Type B pancreatic cell (in vitro differentiated cells): Measurements from ENCODE around the gene NUDCD2. TPM values are rescaled to one million over a fixed set of nuclear protein-coding genes. Genes with fewer than 3 reads are reported as not detected.
A peak's percentile ranks its signal among the peaks of the same experiment; 100 is the strongest.

Experiments used
- DNase-seq: peaks from one replicate; pipeline ENCODE4 v3.0.0; 2021; ENCODE audit warnings: mixed read lengths; ENCODE audit not compliant: unreplicated experiment; ENCODE audit errors: extremely low spot score
- H3K27ac Mint-ChIP-seq: 2 replicates; pipeline ENCODE4 v1.8.0; 2021; ENCODE audit warnings: mild to moderate bottlenecking, mixed read lengths
- H3K27me3 Mint-ChIP-seq: 2 replicates; pipeline ENCODE4 v1.8.0; 2021; ENCODE audit warnings: mixed read lengths
- H3K36me3 Mint-ChIP-seq: 2 replicates; pipeline ENCODE4 v1.8.0; 2021; ENCODE audit warnings: mixed read lengths
- H3K4me1 Mint-ChIP-seq: one replicate; pipeline ENCODE4 v1.8.0; 2021; ENCODE audit warnings: mixed read lengths; ENCODE audit not compliant: unreplicated experiment
- H3K4me3 Mint-ChIP-seq: 2 replicates; pipeline ENCODE4 v1.8.0; 2021; ENCODE audit warnings: mild to moderate bottlenecking, mixed read lengths
- H3K9me3 Mint-ChIP-seq: 2 replicates; pipeline ENCODE4 v1.8.0; 2021; ENCODE audit warnings: mixed read lengths
- CTCF ChIP-seq: fragments of 200-600 bp; sonication (generic); conservative IDR thresholded peaks from 2 replicates; pipeline ENCODE4 v1.5.0; 2021; ENCODE audit warnings: antibody characterized with exemption, mild to moderate bottlenecking
- total RNA-seq: library from RNA; stranded (reverse); gene quantifications from 2 replicates; pipeline ENCODE4 v1.2.1, GENCODE V29; 2021; ENCODE audit warnings: low replicate concordance

The NUDCD2 gene
- total RNA-seq, 1 donor from 2014 or later = 30.4 TPM

GRCh38 chr5:163410505-163410904 lies 49.4 kb downstream of the NUDCD2 start:
- DNase-seq = no peak
- H3K4me1 Mint-ChIP-seq = peaks cover 14% of the 10 kb centered on the region
- H3K9me3 Mint-ChIP-seq = no peaks in the 10 kb centered on the region
- H3K36me3 Mint-ChIP-seq = no peaks in the 10 kb centered on the region
- H3K4me3 Mint-ChIP-seq = no peak overlapping the region
- no peak for TF ChIP-seq CTCF
- peak overlapping the region; percentile 97 for H3K27ac Mint-ChIP-seq
- peaks cover 13% of the 10 kb centered on the region for H3K27me3 Mint-ChIP-seq

- H3K36me3 Mint-ChIP-seq = no peaks in the 10 kb centered on the region
- peaks cover 5% of the 10 kb centered on the region for H3K27me3 Mint-ChIP-seq
- H3K27ac Mint-ChIP-seq = peak overlapping the region; percentile 97
These were observed 50.5 kb downstream of the NUDCD2 start for GRCh38 chr5:163409384-163409783.

GRCh38 chr5:163408311-163408923 lies 51.5 kb downstream of the NUDCD2 start:
- H3K36me3 Mint-ChIP-seq = no peaks in the 10 kb centered on the region
- peak overlapping the region; percentile 83 for H3K27ac Mint-ChIP-seq
- peaks cover 20% of the 10 kb centered on the region for H3K4me1 Mint-ChIP-seq
- H3K4me3 Mint-ChIP-seq = peak overlapping the region; percentile 55
- no peak for DNase-seq
- H3K9me3 Mint-ChIP-seq = no peaks in the 10 kb centered on the region
- peak; percentile 93 for TF ChIP-seq CTCF
- no peaks in the 10 kb centered on the region for H3K27me3 Mint-ChIP-seq

More at GRCh38 chr5:163409384-163409783, 50.5 kb downstream of the NUDCD2 start:
- peaks cover 20% of the 10 kb centered on the region for H3K4me1 Mint-ChIP-seq
- no peak for TF ChIP-seq CTCF
- H3K4me3 Mint-ChIP-seq = peak overlapping the region; percentile 56
- DNase-seq = no peak
- no peaks in the 10 kb centered on the region for H3K9me3 Mint-ChIP-seq

GRCh38 chr5:163407034-163407655 lies 52.8 kb downstream of the NUDCD2 start:
- no peak for DNase-seq
- Mint-ChIP-seq H3K36me3 (no peaks in the 10 kb centered on the region), H3K4me3 (no peak overlapping the region), H3K27ac (peak overlapping the region; percentile 39), H3K9me3 (no peaks in the 10 kb centered on the region), H3K4me1 (peaks cover 20% of the 10 kb centered on the region), H3K27me3 (no peaks in the 10 kb centered on the region)
- no peak for TF ChIP-seq CTCF

GRCh38 chr5:163404364-163405173 lies 55.3 kb downstream of the NUDCD2 start:
- H3K4me1 Mint-ChIP-seq = peaks cover 18% of the 10 kb centered on the region
- H3K4me3 Mint-ChIP-seq = no peak overlapping the region
- no peak for TF ChIP-seq CTCF
- no peak for DNase-seq
- no peaks in the 10 kb centered on the region for H3K36me3 Mint-ChIP-seq
- no peaks in the 10 kb centered on the region for H3K9me3 Mint-ChIP-seq
- H3K27me3 Mint-ChIP-seq = no peaks in the 10 kb centered on the region
- H3K27ac Mint-ChIP-seq = peak overlapping the region; percentile 43
